ENCODE data around the gene SEMA6C. TPM values are rescaled to one million over a fixed set of nuclear protein-coding genes. Genes with fewer than 3 reads are reported as not detected.

SEMA6C gene
- total and polyA plus RNA-seq, 2 of the 8 experiments (the other 6 are each of a cell fraction or from before 2014, with no cell fraction given): 12.2 to 15.7 TPM

DNA sequence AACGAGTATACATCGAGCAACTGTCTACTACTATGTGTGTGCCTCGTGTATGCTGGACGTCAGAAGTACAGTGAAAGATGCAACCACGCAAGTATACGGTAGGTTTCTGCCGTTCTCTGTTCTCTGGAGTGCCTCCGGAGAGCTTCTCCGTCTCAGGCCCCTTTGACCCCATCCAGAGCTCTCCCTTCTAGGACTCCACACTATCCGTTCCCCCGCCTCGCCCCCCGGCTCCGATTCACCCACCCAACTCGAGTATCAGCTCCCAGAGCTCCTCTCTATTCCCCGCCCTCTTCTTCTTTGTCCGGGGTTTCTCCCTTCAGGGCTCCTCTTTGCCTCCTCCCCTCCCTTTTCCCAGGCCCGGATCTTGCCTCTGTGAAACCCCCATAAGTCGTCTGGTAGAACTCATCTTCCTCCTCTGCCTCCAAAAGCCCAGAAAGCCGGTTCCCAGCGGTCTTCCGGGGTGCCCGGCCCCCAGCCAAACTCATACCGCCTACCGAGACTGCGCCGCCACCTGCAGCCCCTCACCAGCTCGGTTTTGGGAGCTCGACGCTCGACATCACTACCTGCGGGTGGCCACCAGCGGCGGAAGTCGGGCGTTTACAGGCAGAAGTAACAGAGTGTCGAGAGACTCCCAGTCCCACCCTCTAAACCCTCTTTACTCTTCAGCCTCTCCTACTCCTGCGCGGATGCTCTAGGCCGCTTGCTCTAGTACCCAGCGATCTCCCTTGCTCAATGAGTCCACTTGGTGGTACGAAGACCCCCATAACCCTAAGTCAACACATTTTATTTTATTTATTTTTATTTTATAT is 43.4 kb upstream of the SEMA6C start, which contains the start of gene VPS72:
Gene VPS72, minus strand, starts transcription at position 561 of the 809 bp plus-strand sequence. Its CDS starts 76 bp downstream, at position 485.
- WGBS, 2 experiments (ENCODE audit: extremely low coverage in 1 of 2, insufficient coverage in 1 of 2, insufficient read length in 1 of 2, insufficient replicate concordance in 2 of 2, low coverage in 1 of 2, low lambda C conversion rate in 2 of 2, missing lambda C conversion rate in 1 of 2): 3% methylated on average over 42 of the region's 42 CpGs; no CpG with 5 or more reads in 1 of the 2 experiments
- Histone ChIP-seq H3K27me3 (replicated peaks in 1 of 4; ENCODE audit: control insufficient read depth in 3 of 4, extremely low read depth in 1 of 4, insufficient read depth in 3 of 4, low read length in 3 of 4) (no peaks in the 10 kb centered on the region), H3K79me2 (ENCODE audit: control insufficient read depth in 1 of 2, insufficient read depth in 2 of 2, low read length in 2 of 2) (peaks cover 7 to 33% of the 10 kb centered on the region in 2 experiments), H2BK15ac (ENCODE audit: low read length) (no peak within 1 kb of the TSS), H4K8ac (ENCODE audit: extremely low read depth, insufficient read depth, low read length) (peak within 1 kb of the TSS; percentile 98; the same call in 1 of the 2 replicates), H2BK120ac (replicated peaks; ENCODE audit: low read depth, low read length) (no peak within 1 kb of the TSS), H3K9me3 (ENCODE audit: insufficient read depth in 2 of 2, low read depth in 1 of 2, low read length in 1 of 2) (no peaks in the 10 kb centered on the region), H3K23me2 (ENCODE audit: low read depth, low read length) (no peaks in the 10 kb centered on the region; the same call in 1 of the 2 replicates), H3K4me2 (ENCODE audit: insufficient read depth in 1 of 2, low read depth in 2 of 2, low read length in 2 of 2) (peak within 1 kb of the TSS; percentile 70 to 73), H2BK20ac (ENCODE audit: low read length) (no peak within 1 kb of the TSS), H3K4ac (replicated peaks; ENCODE audit: insufficient read length, low read depth, low read length) (no peak within 1 kb of the TSS), H3K18ac (ENCODE audit: extremely low read depth, low read length) (0 out of 2 replicates have a peak within 1 kb of the TSS, but pooled peaks have one; percentile 42), H3K27ac (ENCODE audit: low read depth, low read length) (peak within 1 kb of the TSS; percentile 71), H4K20me1 (replicated peaks in 1 of 2; ENCODE audit: control insufficient read depth in 1 of 2, insufficient read depth in 2 of 2, low read length in 2 of 2) (peaks cover 0 to 3% of the 10 kb centered on the region in 2 experiments), H3K56ac (replicated peaks; ENCODE audit: insufficient read length, low read depth, low read length) (peak within 1 kb of the TSS; percentile 51), H3K36me3 (ENCODE audit: control insufficient read depth in 2 of 4, insufficient read depth in 4 of 4, low read length in 3 of 4) (peaks cover under 1 to 12% (median 10%) of the 10 kb centered on the region in 4 experiments; a peak in 5 of 8 replicates), H2AFZ (ENCODE audit: low read length) (peak within 1 kb of the TSS; percentile 68), H3K14ac (ENCODE audit: insufficient read length) (no peak within 1 kb of the TSS), H3K9ac (replicated peaks in 1 of 4; ENCODE audit: extremely low read depth in 1 of 4, low read depth in 3 of 4, low read length in 3 of 4) (peak within 1 kb of the TSS; percentile 80 to 95 (median 88)), H3K23ac (ENCODE audit: insufficient read length) (no peak within 1 kb of the TSS), H4K5ac (ENCODE audit: insufficient read length, low read depth, low read length) (peak within 1 kb of the TSS; percentile 20), H3K4me1 (replicated peaks in 1 of 4; ENCODE audit: control insufficient read depth in 3 of 4, insufficient read depth in 4 of 4, low read length in 3 of 4) (no peaks in the 10 kb centered on the region), H3K4me3 (ENCODE audit: extremely low read depth in 1 of 4, insufficient read depth in 2 of 4, low read depth in 3 of 4, low read length in 4 of 4) (peak within 1 kb of the TSS; percentile 70 to 98 (median 95)), H2BK12ac (ENCODE audit: low read depth, low read length) (no peak within 1 kb of the TSS), H3K79me1 (ENCODE audit: low read depth, low read length) (peaks cover 3% of the 10 kb centered on the region; the same call in 1 of the 2 replicates), H2AK5ac (ENCODE audit: low read depth, low read length) (no peak within 1 kb of the TSS), H4K91ac (replicated peaks; ENCODE audit: insufficient read length, low read length) (no peak within 1 kb of the TSS), H2BK5ac (ENCODE audit: low read depth, low read length) (peak within 1 kb of the TSS; percentile 74; the same call in 1 of the 2 replicates)
- POLR2A ChIA-PET (ENCODE audit: partially characterized antibody): interaction anchor here (0.7 to 2.7 kb wide), 25 partner anchors 9 to 230 kb away, joined by 3 to 13 read pairs (median 5); partner anchors contain the start of genes C1orf56, CDC42SE1, PIP5K1A and PSMD4
- DNase-seq (ENCODE audit: low read depth in 1 of 2, low spot score in 2 of 2) (peak; percentile 60 to 86), FAIRE-seq (no peak)
- CTCF ChIA-PET (ENCODE audit: partially characterized antibody): interaction anchor here (0.6 to 1.5 kb wide), 8 partner anchors 11 to 184 kb away, joined by 3 to 6 read pairs (median 3); partner anchors contain the start of genes LYSMD1 and TMOD4
- TF ChIP-seq TAF1 (IDR thresholded peaks at IDR 0.05; ENCODE audit: low read depth, low read length) (peak; percentile 96), FOSL1 (IDR thresholded peaks at IDR 0.05; ENCODE audit: insufficient read depth, low read depth, low read length) (no peak), CTBP2 (IDR thresholded peaks at IDR 0.05; ENCODE audit: borderline replicate concordance, insufficient read depth, insufficient read length, low read length) (no peak), SIN3A (conservative IDR thresholded peaks at IDR 0.05 in 1 of 2, IDR thresholded peaks at IDR 0.05 in 1 of 2; ENCODE audit: low read depth in 1 of 2, low read length in 2 of 2) (peak; percentile 81 to 95), POU5F1 (IDR thresholded peaks at IDR 0.05; ENCODE audit: low read depth, low read length) (no peak), RNF2 (IDR thresholded peaks at IDR 0.05; ENCODE audit: borderline replicate concordance, low read depth, low read length, missing control alignments, poor library complexity, severe bottlenecking) (no peak), SP2 (IDR thresholded peaks at IDR 0.05; ENCODE audit: low read length) (no peak), PHF8 (conservative IDR thresholded peaks at IDR 0.05; ENCODE audit: low read depth, low read length) (peak; percentile 97)
- TF ChIP-seq, protein P1, sequence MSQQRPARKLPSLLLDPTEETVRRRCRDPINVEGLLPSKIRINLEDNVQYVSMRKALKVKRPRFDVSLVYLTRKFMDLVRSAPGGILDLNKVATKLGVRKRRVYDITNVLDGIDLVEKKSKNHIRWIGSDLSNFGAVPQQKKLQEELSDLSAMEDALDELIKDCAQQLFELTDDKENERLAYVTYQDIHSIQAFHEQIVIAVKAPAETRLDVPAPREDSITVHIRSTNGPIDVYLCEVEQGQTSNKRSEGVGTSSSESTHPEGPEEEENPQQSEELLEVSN (IDR thresholded peaks at IDR 0.05): 0 out of 2 replicates have a peak, but pooled peaks have one; percentile 43
